ENCODE results near the gene KRTAP4-16. TPM values are rescaled to one million over a fixed set of nuclear protein-coding genes. Genes with fewer than 3 reads are reported as not detected.
"Not testable (repeated sequence)": the region's sequence is repeated elsewhere in the genome, so short reads cannot be mapped to it uniquely, and the experiment has no call there.

The KRTAP4-16 gene
- total and polyA plus RNA-seq, 2 donors (not counting 3 experiments of a cell fraction or from before 2014, with no cell fraction given), result not detected

DNA sequence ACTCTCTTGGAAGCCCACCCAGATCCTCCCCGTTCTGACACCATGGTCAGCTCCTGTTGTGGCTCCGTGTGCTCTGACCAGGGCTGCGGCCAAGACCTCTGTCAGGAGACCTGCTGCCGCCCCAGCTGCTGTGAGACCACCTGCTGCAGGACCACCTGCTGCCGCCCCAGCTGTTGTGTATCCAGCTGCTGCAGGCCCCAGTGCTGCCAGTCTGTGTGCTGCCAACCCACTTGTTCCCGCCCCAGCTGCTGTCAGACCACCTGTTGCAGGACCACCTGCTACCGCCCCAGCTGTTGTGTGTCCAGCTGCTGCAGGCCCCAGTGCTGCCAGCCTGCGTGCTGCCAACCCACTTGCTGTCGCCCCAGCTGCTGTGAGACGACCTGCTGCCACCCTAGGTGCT lies 3.3 kb upstream of the KRTAP4-16 start, which contains the start of gene KRTAP4-9:
Gene KRTAP4-9 (plus strand): TSS at position 43 of the 400 bp plus-strand sequence. CDS start 0 bp downstream, at position 43.
- DNase-seq (ENCODE audit: low read depth, low spot score); H3K4me3 ChIP-seq (replicated peaks in 1 of 3; ENCODE audit: insufficient read depth in 1 of 3, low read depth in 1 of 3, low read length in 3 of 3); dilution Hi-C loops (cut with MboI; ENCODE audit: extremely low pct_ligation_motif_present, low sequenced_read_pairs); FAIRE-seq; H2AFZ ChIP-seq (ENCODE audit: low read depth, low read length); H3K27ac ChIP-seq (ENCODE audit: insufficient read depth, low read depth, low read length); H3K79me2 ChIP-seq (ENCODE audit: control insufficient read depth, insufficient read depth, low read length); CTCF ChIA-PET; H4K20me1 ChIP-seq (replicated peaks; ENCODE audit: control insufficient read depth, extremely low read depth, insufficient read depth, low read length); H3K4me1 ChIP-seq (ENCODE audit: control insufficient read depth, extremely low read depth, insufficient read depth, low read length); BruUV-seq (replicated peaks); intact Hi-C loops (cut with micrococcal nuclease); H3K9me1 ChIP-seq (replicated peaks; ENCODE audit: control insufficient read depth, extremely low read depth, insufficient read depth, low read length); H3K36me3 ChIP-seq (ENCODE audit: control insufficient read depth in 2 of 2, extremely low read depth in 1 of 2, insufficient read depth in 2 of 2, low read length in 2 of 2); H3K27me3 ChIP-seq (ENCODE audit: control insufficient read depth in 2 of 2, insufficient read depth in 2 of 2, low read length in 2 of 2); H3K9me3 ChIP-seq (replicated peaks; ENCODE audit: control insufficient read depth, insufficient read depth, low read length); H3K9ac ChIP-seq (replicated peaks; ENCODE audit: extremely low read depth, insufficient read depth, low read length); POLR2A ChIA-PET; H3K4me2 ChIP-seq (ENCODE audit: insufficient read depth, low read length): not testable (repeated sequence)

DNA sequence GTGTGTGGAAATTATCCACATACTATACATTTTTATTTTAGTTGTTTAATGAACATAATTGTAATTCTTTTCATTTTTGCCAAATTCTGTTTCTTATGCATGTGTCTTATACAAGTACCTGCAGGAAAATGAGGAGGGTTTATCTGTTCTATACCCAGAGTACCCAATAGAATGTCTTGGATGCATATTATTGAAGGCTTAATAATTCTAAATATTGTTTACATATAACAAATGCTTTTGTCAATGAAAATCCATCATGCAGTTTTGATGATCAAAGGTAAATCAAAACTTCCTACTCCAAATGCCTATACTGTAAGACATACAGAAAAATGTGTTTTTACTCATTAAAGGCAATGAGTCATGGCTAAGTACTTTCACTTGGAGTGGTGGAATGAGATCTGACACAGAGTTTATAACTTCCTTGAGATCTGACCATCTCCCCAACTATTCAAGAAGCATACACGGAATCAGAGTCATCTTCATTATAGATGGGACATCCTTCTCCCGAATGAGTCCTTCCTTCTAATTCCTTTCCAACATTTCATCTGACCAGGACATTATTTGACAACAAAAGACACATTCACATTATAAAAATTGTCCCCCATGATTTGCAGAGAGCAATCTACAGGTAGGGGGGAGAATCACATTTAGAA lies 2.5 kb upstream of the KRTAP4-16 start:
- DNase-seq (ENCODE audit: low read depth, low spot score); H3K9ac ChIP-seq (replicated peaks; ENCODE audit: extremely low read depth, insufficient read depth, low read length); H3K9me3 ChIP-seq (replicated peaks; ENCODE audit: control insufficient read depth, insufficient read depth, low read length); BruUV-seq (replicated peaks); intact Hi-C loops (cut with micrococcal nuclease); H3K4me3 ChIP-seq (replicated peaks in 1 of 3; ENCODE audit: insufficient read depth in 1 of 3, low read depth in 1 of 3, low read length in 3 of 3); H3K36me3 ChIP-seq (ENCODE audit: control insufficient read depth in 2 of 2, extremely low read depth in 1 of 2, insufficient read depth in 2 of 2, low read length in 2 of 2); H2AFZ ChIP-seq (ENCODE audit: low read depth, low read length); H3K27ac ChIP-seq (ENCODE audit: insufficient read depth, low read depth, low read length); H4K20me1 ChIP-seq (replicated peaks; ENCODE audit: control insufficient read depth, extremely low read depth, insufficient read depth, low read length); H3K4me2 ChIP-seq (ENCODE audit: insufficient read depth, low read length); H3K79me2 ChIP-seq (ENCODE audit: control insufficient read depth, insufficient read depth, low read length); FAIRE-seq; H3K4me1 ChIP-seq (ENCODE audit: control insufficient read depth, extremely low read depth, insufficient read depth, low read length); H3K9me1 ChIP-seq (replicated peaks; ENCODE audit: control insufficient read depth, extremely low read depth, insufficient read depth, low read length); dilution Hi-C loops (cut with MboI; ENCODE audit: extremely low pct_ligation_motif_present, low sequenced_read_pairs); H3K27me3 ChIP-seq (ENCODE audit: control insufficient read depth in 2 of 2, insufficient read depth in 2 of 2, low read length in 2 of 2); POLR2A ChIA-PET; CTCF ChIA-PET: not testable (repeated sequence)
- peak; percentile 16 for TF ChIP-seq GATA2 (IDR thresholded peaks at IDR 0.05; ENCODE audit: insufficient read depth, insufficient read length, low read depth, low read length)
- peak; percentile 41 for TF ChIP-seq FOS (IDR thresholded peaks at IDR 0.05; ENCODE audit: borderline replicate concordance, insufficient read depth, low read length)
